Erythroblast (primary cell): Measurements from ENCODE around the gene ELAPOR2.

ENCODE experiments used
- GATA1 ChIP-seq: IDR thresholded peaks from 2 replicates; pipeline ENCODE4 v1.6.1; 2011; ENCODE audit warnings: low read depth, mild to moderate bottlenecking, control low read depth, low read length, moderate library complexity
- POLR2A ChIP-seq: IDR thresholded peaks from 2 replicates; pipeline ENCODE4 v1.6.1; 2011; ENCODE audit warnings: mild to moderate bottlenecking, low read length

GRCh38 chr7:87107949-87108776 lies 48.7 kb upstream of the ELAPOR2 start:
- no peak for TF ChIP-seq POLR2A
- TF ChIP-seq GATA1, result no peak
